B cell (primary cell): ENCODE results near the gene SNRPN.

Experiments used
- CTCF ChIP-seq: fragments of 200-600 bp; IDR thresholded peaks from one replicate; pipeline ENCODE4 v1.8.0; 2022; ENCODE audit warnings: antibody characterized with exemption, mild to moderate bottlenecking
- EZH2 ChIP-seq: IDR thresholded peaks from 2 replicates; pipeline ENCODE4 v1.6.1; 2012; ENCODE audit warnings: borderline replicate concordance, low read depth, mild to moderate bottlenecking, moderate library complexity, low read length; ENCODE audit not compliant: insufficient read depth, poor library complexity, severe bottlenecking

- no peak for TF ChIP-seq CTCF
- no peak for TF ChIP-seq EZH2
These were observed at the start of gene SNRPN, which contains the start of gene SNURF for GRCh38 chr15:24954783-24955530.
